Measurements from ENCODE around the gene KRTAP4-8.

Gene KRTAP4-8

DNA sequence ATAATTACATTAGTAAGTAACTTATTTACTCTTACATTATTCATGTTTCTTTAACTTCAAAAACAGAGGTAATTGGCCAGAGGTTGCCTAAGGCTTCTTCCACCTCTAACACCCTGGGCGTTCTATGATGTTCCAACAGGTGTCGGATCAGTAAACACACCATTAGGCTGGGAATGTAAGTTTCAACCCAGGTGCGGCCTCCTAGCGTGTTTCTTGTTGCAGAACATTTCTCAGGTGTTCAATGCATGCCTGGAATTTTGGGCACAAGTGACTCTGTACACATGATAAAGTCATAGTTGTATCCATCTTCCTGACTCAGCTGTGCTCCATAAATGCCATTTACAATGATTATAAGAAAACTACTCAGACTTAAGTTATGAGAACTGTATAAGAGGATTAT, 43.9 kb downstream of the KRTAP4-8 start:
- no peak for TF ChIP-seq CTCF (IDR thresholded peaks at IDR 0.05)
- Mint-ChIP-seq H3K36me3 (ENCODE audit: low read depth) (no peaks in the 10 kb centered on the region), H3K27me3 (ENCODE audit: low read depth, poor library complexity) (no peaks in the 10 kb centered on the region), H3K4me1 (peaks cover under 1% of the 10 kb centered on the region), H3K4me3 (no peak overlapping the region), H3K27ac (no peak overlapping the region), H3K9me3 (peaks cover 17% of the 10 kb centered on the region)
- DNase-seq: no peak

DNA sequence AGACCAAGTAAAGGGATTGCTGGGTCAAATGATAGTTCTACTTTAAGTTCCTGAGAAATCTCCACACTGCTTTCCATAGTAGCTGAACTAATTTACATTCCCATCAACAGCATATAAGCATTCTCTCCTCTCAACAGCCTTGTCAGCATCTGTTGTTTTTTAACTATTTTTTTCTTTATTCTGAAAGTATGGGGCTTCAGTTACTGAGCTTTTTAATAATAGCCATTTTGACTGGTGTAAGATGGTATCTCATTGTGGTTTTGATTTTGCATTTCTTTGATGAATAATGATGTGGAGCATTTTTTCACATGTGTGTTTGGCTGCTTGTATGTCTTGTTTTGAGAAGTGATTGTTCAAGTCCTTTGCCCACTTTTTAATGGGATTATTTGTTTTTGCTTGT, 45.4 kb downstream of the KRTAP4-8 start:
- Mint-ChIP-seq H3K27me3 (ENCODE audit: low read depth, poor library complexity) (peaks cover 3% of the 10 kb centered on the region), H3K27ac (no peak overlapping the region), H3K9me3 (peaks cover 17% of the 10 kb centered on the region), H3K4me1 (no peaks in the 10 kb centered on the region), H3K4me3 (no peak overlapping the region), H3K36me3 (ENCODE audit: low read depth) (no peaks in the 10 kb centered on the region)
- TF ChIP-seq CTCF (IDR thresholded peaks at IDR 0.05): no peak
- no peak for DNase-seq

GRCh38 chr17:41049110-41049509, 48.8 kb downstream of the KRTAP4-8 start:
- H3K27me3 Mint-ChIP-seq (ENCODE audit: low read depth, poor library complexity): peaks cover 3% of the 10 kb centered on the region
- no peak for DNase-seq
- peaks cover 15% of the 10 kb centered on the region for H3K9me3 Mint-ChIP-seq
- no peak for TF ChIP-seq CTCF (IDR thresholded peaks at IDR 0.05)
- H3K4me1 Mint-ChIP-seq: no peaks in the 10 kb centered on the region
- H3K36me3 Mint-ChIP-seq (ENCODE audit: low read depth): no peaks in the 10 kb centered on the region
- H3K4me3 Mint-ChIP-seq: no peak overlapping the region
- H3K27ac Mint-ChIP-seq: no peak overlapping the region

GRCh38 chr17:41048441-41048840, 49.5 kb downstream of the KRTAP4-8 start:
- Mint-ChIP-seq H3K4me1 (no peaks in the 10 kb centered on the region), H3K27ac (no peak overlapping the region), H3K27me3 (ENCODE audit: low read depth, poor library complexity) (peaks cover 3% of the 10 kb centered on the region), H3K9me3 (peaks cover 17% of the 10 kb centered on the region), H3K4me3 (no peak overlapping the region), H3K36me3 (ENCODE audit: low read depth) (no peaks in the 10 kb centered on the region)
- no peak for DNase-seq
- TF ChIP-seq CTCF (IDR thresholded peaks at IDR 0.05): no peak

Measured in nephron progenitor cell (in vitro differentiated cells).